K562 (cell line): ENCODE data around the gene OPCML. TPM values are rescaled to one million over a fixed set of nuclear protein-coding genes. Genes with fewer than 3 reads are reported as not detected.

Experiments
- ATAC-seq: fragments of 200-7000 bp; cut with Tn5 transposase; 3 replicates; pipeline ENCODE4 v1.9.1; 2020; ENCODE audit warnings: moderate library complexity
- BruUV-seq: library from RNA; stranded (reverse); fragments of 400-500 nt; replicated peaks from 2 replicates; lab custom pipeline; 2021; lab: Mats Ljungman, UMichigan
- CTCF ChIA-PET: fragments of 300-600 bp; formaldehyde crosslinking; extraction: SDS; loops from one replicate; lab custom pipeline; 2021; ENCODE audit warnings: low intra/inter-chr PET ratio; lab: Yijun Ruan, JAX
- POLR2A ChIA-PET: fragments of 300-600, 350-650 bp; sonication (Branson Sonifier 250); formaldehyde crosslinking; extraction: SDS; loops from one replicate; lab custom pipeline; 2021; ENCODE audit warnings: antibody characterized with exemption, inconsistent platforms; lab: Yijun Ruan, JAX
- DNase-seq, 4 experiments: peaks; one replicate each; pipeline versions ENCODE4 v3.0.0 to v3.0.0-alpha.2; 2011 to 2018; ENCODE audit warnings: low spot score in 3 of 4, mixed read lengths in 3 of 4; ENCODE audit errors: extremely low read depth in 1 of 4
- FAIRE-seq: peaks from 2 replicates; lab custom pipeline; 2011; peaks lifted over from hg19 to GRCh38; lab: Jason Lieb, UNC
- H2AFZ ChIP-seq: 2 replicates; pipeline ENCODE4 v1.6.0; 2011; ENCODE audit warnings: low read depth, low read length, control low read depth, inconsistent platforms
- H3K27ac ChIP-seq: fragments of 200-600 bp; 3 replicates; pipeline ENCODE4 v1.8.0; 2011; ENCODE audit warnings: low read depth, mild to moderate bottlenecking, control low read depth, inconsistent platforms, low read length, moderate library complexity, mixed read lengths; ENCODE audit errors: extremely low read depth
- H3K27me3 ChIP-seq, 2 experiments: fragments of 300-600 bp in 1 of 2; 2 replicates in 1 of 2; 3 replicates in 1 of 2; pipeline versions ENCODE4 v1.6.0 to v1.8.0; 2011; ENCODE audit warnings: inconsistent platforms in 2 of 2, low read length in 2 of 2, mild to moderate bottlenecking in 1 of 2, mixed read lengths in 1 of 2, moderate library complexity in 1 of 2; ENCODE audit not compliant: control insufficient read depth in 2 of 2, insufficient read depth in 2 of 2
- H3K36me3 ChIP-seq: fragments of 300-600 bp; 3 replicates; pipeline ENCODE4 v1.8.0; 2011; ENCODE audit warnings: mild to moderate bottlenecking, low read length, inconsistent platforms; ENCODE audit not compliant: control insufficient read depth, insufficient read depth
- H3K4me1 ChIP-seq, 2 experiments: fragments of 200-600 bp in 1 of 2; replicated peaks in 1 of 2; 2 replicates in 1 of 2; 3 replicates in 1 of 2; pipeline versions ENCODE4 v1.5.1 to v1.8.0; 2011; ENCODE audit warnings: inconsistent platforms in 2 of 2, low read length in 2 of 2, mild to moderate bottlenecking in 1 of 2, mixed read lengths in 1 of 2, moderate library complexity in 1 of 2; ENCODE audit not compliant: control insufficient read depth in 2 of 2, insufficient read depth in 2 of 2
- H3K4me2 ChIP-seq: 2 replicates; pipeline ENCODE4 v1.6.1; 2011; ENCODE audit warnings: low read length, control low read depth, inconsistent platforms, mixed read lengths; ENCODE audit not compliant: insufficient read depth
- H3K4me3 ChIP-seq: fragments of 200-600 bp; sonication (generic), shearing (Covaris generic); 2 replicates; pipeline ENCODE4 v1.5.1; 2016; ENCODE audit warnings: control low read depth, inconsistent platforms
- H3K79me2 ChIP-seq: fragments of 200-600 bp; 3 replicates; pipeline ENCODE4 v1.8.0; 2011; ENCODE audit warnings: low read length, inconsistent platforms; ENCODE audit not compliant: control insufficient read depth, insufficient read depth
- H3K9ac ChIP-seq, 2 experiments: 2 replicates each; pipeline versions ENCODE4 v1.6.0 to v1.6.1; 2011; ENCODE audit warnings: low read depth in 2 of 2, low read length in 2 of 2, control low read depth in 1 of 2, inconsistent platforms in 1 of 2, mild to moderate bottlenecking in 1 of 2, mixed read lengths in 1 of 2; ENCODE audit not compliant: insufficient read depth in 1 of 2
- H3K9me1 ChIP-seq: one replicate; pipeline ENCODE4 v1.6.0; 2011; ENCODE audit warnings: inconsistent platforms, mild to moderate bottlenecking, low read length, moderate library complexity; ENCODE audit not compliant: control insufficient read depth, insufficient read depth
- H3K9me3 ChIP-seq: replicated peaks from 2 replicates; pipeline ENCODE4 v1.5.1; 2011; ENCODE audit warnings: low read depth, low read length, inconsistent platforms; ENCODE audit not compliant: control insufficient read depth, insufficient read depth
- H4K20me1 ChIP-seq: replicated peaks from 2 replicates; pipeline ENCODE4 v1.6.1; 2011; ENCODE audit warnings: low read length, inconsistent platforms, mixed read lengths; ENCODE audit not compliant: control insufficient read depth, insufficient read depth
- ASH1L ChIP-seq: fragments of 450-650 bp; IDR thresholded peaks from 2 replicates; pipeline ENCODE4 v1.6.1; 2018; ENCODE audit warnings: borderline replicate concordance, mild to moderate bottlenecking, low read depth; ENCODE audit not compliant: partially characterized antibody
- ATF6 ChIP-seq: sonication (generic); formaldehyde crosslinking; IDR thresholded peaks from 2 replicates; pipeline ENCODE4 v1.4.0; 2020; ENCODE audit warnings: mild to moderate bottlenecking, missing genetic modification reagents
- BHLHE40 ChIP-seq: IDR thresholded peaks from 2 replicates; pipeline ENCODE4 v1.6.1; 2011; ENCODE audit warnings: low read length, improper control_type of control experiment
- DNMT1 ChIP-seq: fragments of 450-650 bp; IDR thresholded peaks from 2 replicates; pipeline ENCODE4 v1.6.1; 2016; ENCODE audit warnings: antibody characterized with exemption, mild to moderate bottlenecking
- ELK3 ChIP-seq: fragments of 450-650 bp; formaldehyde crosslinking; IDR thresholded peaks from 2 replicates; pipeline ENCODE4 v1.4.0; 2020; ENCODE audit warnings: mild to moderate bottlenecking
- ILF3 ChIP-seq: fragments of 450-650 bp; IDR thresholded peaks from 2 replicates; pipeline ENCODE4 v1.6.1; 2018; ENCODE audit warnings: antibody characterized with exemption, mild to moderate bottlenecking, moderate library complexity, borderline replicate concordance
- MAZ ChIP-seq, 2 experiments: fragments of 450-650 bp in 1 of 2; sonication (generic) in 1 of 2; formaldehyde crosslinking; IDR thresholded peaks in 1 of 2; conservative IDR thresholded peaks in 1 of 2; 2 replicates each; pipeline versions ENCODE4 v1.4.0 to v1.5.0; 2020; ENCODE audit warnings: mild to moderate bottlenecking in 1 of 2, missing genetic modification reagents in 1 of 2
- MEF2A ChIP-seq: IDR thresholded peaks from 2 replicates; pipeline ENCODE4 v1.6.1; 2011; ENCODE audit warnings: low read depth, mild to moderate bottlenecking, low read length, moderate library complexity; ENCODE audit not compliant: control insufficient read depth
- MEIS2 ChIP-seq: fragments of 450-650 bp; IDR thresholded peaks from 2 replicates; pipeline ENCODE4 v1.6.1; 2014; ENCODE audit warnings: mild to moderate bottlenecking; ENCODE audit not compliant: partially characterized antibody
- NBN ChIP-seq: fragments of 450-650 bp; IDR thresholded peaks from 2 replicates; pipeline ENCODE4 v1.6.1; 2016; ENCODE audit warnings: low read depth, mild to moderate bottlenecking
- NONO ChIP-seq, 2 experiments: fragments of 200-400 bp in 1 of 2; fragments of 450-650 bp in 1 of 2; formaldehyde crosslinking in 1 of 2; IDR thresholded peaks; 2 replicates each; pipeline ENCODE4 v1.6.1; 2017; ENCODE audit warnings: low read depth in 2 of 2, mild to moderate bottlenecking in 2 of 2, moderate library complexity in 2 of 2, low read length in 1 of 2
- PHF20 ChIP-seq: fragments of 450-650 bp; IDR thresholded peaks from 2 replicates; pipeline ENCODE4 v1.6.1; 2018; ENCODE audit not compliant: partially characterized antibody
- SNRNP70 ChIP-seq: fragments of 200-400 bp; formaldehyde crosslinking; optimal IDR thresholded peaks from 2 replicates; pipeline ENCODE3; 2017; ENCODE audit warnings: low read depth, low read length
- SRSF1 ChIP-seq: fragments of 200-400 bp; formaldehyde crosslinking; IDR thresholded peaks from 2 replicates; pipeline ENCODE4 v1.6.1; 2017; ENCODE audit warnings: mild to moderate bottlenecking, low read depth, low read length, moderate library complexity
- ZNF696 ChIP-seq: fragments of 250-450 bp; sonication (Bioruptor Pico); conservative IDR thresholded peaks from 2 replicates; pipeline ENCODE4 v1.4.0; 2020; ENCODE audit warnings: mild to moderate bottlenecking, moderate library complexity
- WGBS: fragments of 100-300 bp; shearing (Covaris generic); methylation state at CpG from one replicate; pipeline ENCODE4 v1.1.6; 2016; ENCODE audit warnings: low coverage, mixed read lengths; ENCODE audit not compliant: insufficient coverage; ENCODE audit errors: missing lambda C conversion rate; 5-methylcytosine and 5-hydroxymethylcytosine counted together
- in situ Hi-C: fragments of 300-500 bp; cut with MboI; formaldehyde crosslinking; loops from 4 replicates; pipeline ENCODE4 v1.15.0; 2018; ENCODE audit warnings: inconsistent platforms, mixed read lengths
- intact Hi-C: fragments of 100-400 bp; cut with micrococcal nuclease; formaldehyde crosslinking; loops from 2 replicates; pipeline ENCODE4 v1.14.2; 2022
- polyA plus RNA-seq, 8 experiments: library from polyadenylated mRNA; depleted of rRNA in 4 of 8; stranded (reverse) in 5 of 8; unstranded in 3 of 8; fragments of >200 nt; fragmentation: Nextera tagmentation in 2 of 8; fragmentation: Illumina TruSeq in 1 of 8; extraction: Ambion mirVana in 2 of 8; extraction: Trizol in 1 of 8; gene quantifications; 2 replicates each; pipeline versions ENCODE4 v1.2.1 to v1.2.3, GENCODE V29; 2011 to 2014; ENCODE audit warnings: inconsistent platforms in 1 of 8, missing spikeins in 1 of 8
- total RNA-seq, 7 experiments: library from RNA; depleted of rRNA in 6 of 7; stranded (reverse); fragments of >200 nt in 6 of 7; fragmentation: Illumina TruSeq in 2 of 7; extraction: Trizol in 2 of 7; gene quantifications; 2 replicates each; pipeline versions ENCODE4 v1.2.1 to v1.2.3, GENCODE V29; 2011 to 2021; ENCODE audit warnings: low replicate concordance in 1 of 7
- TF ChIP-seq, protein P1 (sequence below): IDR thresholded peaks from 2 replicates; pipeline ENCODE4 v1.6.1; 2012; ENCODE audit warnings: low read depth, low read length, improper control_type of control experiment, borderline replicate concordance
- TF ChIP-seq, protein P2 (sequence below): sonication (generic); formaldehyde crosslinking; IDR thresholded peaks from 2 replicates; pipeline ENCODE4 v1.9.0; 2022; ENCODE audit warnings: mild to moderate bottlenecking, missing genetic modification reagents

Gene OPCML
- total and polyA plus RNA-seq, 9 of the 15 experiments (the other 6 are each of a cell fraction or from before 2014, with no cell fraction given): not detected

DNA sequence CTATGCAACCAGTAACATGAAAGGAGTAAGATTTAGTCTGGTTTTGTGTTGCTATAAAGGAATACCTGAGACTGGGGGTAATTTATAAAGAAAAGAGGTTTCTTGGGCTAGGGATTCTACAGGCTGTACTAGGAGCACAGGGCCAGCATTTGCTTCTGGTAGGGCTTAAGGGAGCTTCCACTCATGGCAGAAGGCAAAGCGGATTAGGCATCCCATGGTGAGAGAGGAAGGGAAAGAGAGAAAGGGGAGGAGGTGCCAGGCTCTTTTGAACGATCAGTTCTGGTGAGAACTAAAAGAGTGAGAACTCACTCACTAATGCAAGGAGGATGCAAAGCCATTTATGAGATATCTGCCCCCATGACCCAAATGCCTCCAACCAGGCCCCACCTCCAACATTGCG, 283.2 kb downstream of the OPCML start:
- no peak for DNase-seq
- H3K27ac ChIP-seq: no peak overlapping the region
- H3K4me1 ChIP-seq: no peaks in the 10 kb centered on the region
- H4K20me1 ChIP-seq: no peaks in the 10 kb centered on the region
- no peak overlapping the region for H2AFZ ChIP-seq
- H3K27me3 ChIP-seq: no peaks in the 10 kb centered on the region
- H3K4me2 ChIP-seq: no peak overlapping the region
- in situ Hi-C loops: no loop called here
- no peak for FAIRE-seq
- no peaks in the 10 kb centered on the region for H3K9me1 ChIP-seq
- ATAC-seq: no peak
- no peak overlapping the region for H3K9ac ChIP-seq
- no peaks in the 10 kb centered on the region for H3K9me3 ChIP-seq
- ChIA-PET POLR2A (no interaction called here), CTCF (no interaction called here)
- no peak overlapping the region for H3K4me3 ChIP-seq
- no peaks in the 10 kb centered on the region for H3K36me3 ChIP-seq
- no peaks in the 10 kb centered on the region for H3K79me2 ChIP-seq
- WGBS: 0% methylated on average over 3 of the region's 3 CpGs
- no TSS peak for BruUV-seq
- TF ChIP-seq NBN: no peak
- TF ChIP-seq ATF6: no peak
- TF ChIP-seq ILF3: no peak
- no peak for TF ChIP-seq NONO (IDR thresholded peaks at IDR 0.05; ENCODE audit: low read depth in 2 of 2, low read length in 1 of 2)
- TF ChIP-seq, protein P1, sequence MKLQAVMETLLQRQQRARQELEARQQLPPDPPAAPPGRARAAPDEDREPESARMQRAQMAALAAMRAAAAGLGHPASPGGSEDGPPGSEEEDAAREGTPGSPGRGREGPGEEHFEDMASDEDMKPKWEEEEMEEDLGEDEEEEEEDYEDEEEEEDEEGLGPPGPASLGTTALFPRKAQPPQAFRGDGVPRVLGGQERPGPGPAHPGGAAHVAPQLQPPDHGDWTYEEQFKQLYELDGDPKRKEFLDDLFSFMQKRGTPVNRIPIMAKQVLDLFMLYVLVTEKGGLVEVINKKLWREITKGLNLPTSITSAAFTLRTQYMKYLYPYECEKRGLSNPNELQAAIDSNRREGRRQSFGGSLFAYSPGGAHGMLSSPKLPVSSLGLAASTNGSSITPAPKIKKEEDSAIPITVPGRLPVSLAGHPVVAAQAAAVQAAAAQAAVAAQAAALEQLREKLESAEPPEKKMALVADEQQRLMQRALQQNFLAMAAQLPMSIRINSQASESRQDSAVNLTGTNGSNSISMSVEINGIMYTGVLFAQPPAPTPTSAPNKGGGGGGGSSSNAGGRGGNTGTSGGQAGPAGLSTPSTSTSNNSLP: no peak
- TF ChIP-seq, protein P2, sequence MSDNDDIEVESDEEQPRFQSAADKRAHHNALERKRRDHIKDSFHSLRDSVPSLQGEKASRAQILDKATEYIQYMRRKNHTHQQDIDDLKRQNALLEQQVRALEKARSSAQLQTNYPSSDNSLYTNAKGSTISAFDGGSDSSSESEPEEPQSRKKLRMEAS (CRISPR knock-in tag): no peak
- TF ChIP-seq ELK3: no peak
- no peak for TF ChIP-seq ASH1L
- no peak for TF ChIP-seq MEF2A
- no peak for TF ChIP-seq SNRNP70
- TF ChIP-seq MEIS2: no peak
- TF ChIP-seq MAZ (CRISPR knock-in tag; conservative IDR thresholded peaks at IDR 0.05 in 1 of 2, IDR thresholded peaks at IDR 0.05 in 1 of 2): no peak
- no peak for TF ChIP-seq BHLHE40
- TF ChIP-seq ZNF696 (CRISPR knock-in tag): no peak
- no peak for TF ChIP-seq SRSF1
- TF ChIP-seq DNMT1: no peak
- TF ChIP-seq PHF20: no peak
- TF ChIP-seq, all 486 proteins: peak for 0
- intact Hi-C loops: no loop called here
